Erythroblast (primary cell): Measurements from ENCODE around the gene TMEM141.
A peak's percentile ranks its signal among the peaks of the same experiment; 100 is the strongest.

ENCODE experiments used
- GATA1 ChIP-seq: IDR thresholded peaks from 2 replicates; pipeline ENCODE4 v1.6.1; 2011; ENCODE audit warnings: low read depth, mild to moderate bottlenecking, control low read depth, low read length, moderate library complexity
- POLR2A ChIP-seq: IDR thresholded peaks from 2 replicates; pipeline ENCODE4 v1.6.1; 2011; ENCODE audit warnings: mild to moderate bottlenecking, low read length

GRCh38 chr9:136808075-136808805 is 17.1 kb downstream of the TMEM141 start:
- TF ChIP-seq POLR2A (peak; percentile 52), GATA1 (no peak)
